BJ (cell line): ENCODE measurements around the gene FIGNL2. TPM values are rescaled to one million over a fixed set of nuclear protein-coding genes. Genes with fewer than 3 reads are reported as not detected.

Experiments used
- CTCF ChIA-PET: fragments of 350-600 bp; formaldehyde crosslinking; extraction: SDS; loops from one replicate; lab custom pipeline; 2021; ENCODE audit warnings: antibody characterized with exemption, inconsistent platforms; lab: Yijun Ruan, JAX
- POLR2A ChIA-PET: fragments of 300-600 bp; sonication (Branson Sonifier 250); formaldehyde crosslinking; extraction: SDS; loops from one replicate; lab custom pipeline; 2021; ENCODE audit warnings: antibody characterized with exemption; lab: Charles Lee
- DNase-seq: peaks from one replicate; pipeline ENCODE4 v3.0.0-alpha.2; 2011; ENCODE audit warnings: low read depth
- H3K27me3 ChIP-seq: 2 replicates; pipeline ENCODE4 v1.6.0; 2011; ENCODE audit warnings: low read length; ENCODE audit not compliant: control insufficient read depth, insufficient read depth
- H3K36me3 ChIP-seq: 2 replicates; pipeline ENCODE4 v1.5.1; 2011; ENCODE audit warnings: low read length; ENCODE audit not compliant: control insufficient read depth, insufficient read depth
- H3K4me3 ChIP-seq: 2 replicates; pipeline ENCODE4 v1.5.1; 2011; ENCODE audit warnings: low read depth, mild to moderate bottlenecking, control low read depth, low read length
- CTCF ChIP-seq: IDR thresholded peaks from 2 replicates; pipeline ENCODE4 v1.5.1; 2011; ENCODE audit warnings: low read depth, mild to moderate bottlenecking, control low read depth, inconsistent platforms, low read length, moderate library complexity; ENCODE audit not compliant: insufficient read depth
- polyA plus RNA-seq: library from polyadenylated mRNA; depleted of rRNA; stranded (reverse); fragments of >200 nt; gene quantifications from 2 replicates; pipeline ENCODE4 v1.2.3, GENCODE V29; 2011; rRNA removed

The FIGNL2 gene
- polyA plus RNA-seq, 1 experiment, result 0.01 TPM

- Histone ChIP-seq H3K4me3 (no peak overlapping the region), H3K36me3 (peaks cover 7% of the 10 kb centered on the region), H3K27me3 (no peaks in the 10 kb centered on the region)
- POLR2A ChIA-PET, result no interaction called here
- CTCF ChIA-PET, result interaction anchor here (1.3 kb wide), 1 partner anchor 10 kb away, joined by 4 read pairs; no protein-coding TSS in a partner anchor
- no peak for TF ChIP-seq CTCF
- no peak for DNase-seq
Observed at GRCh38 chr12:51774933-51775332, 73.6 kb downstream of the FIGNL2 start.

- no peak overlapping the region for H3K4me3 ChIP-seq
- ChIA-PET CTCF (no interaction called here), POLR2A (no interaction called here)
- peak; percentile 56 for DNase-seq
- no peaks in the 10 kb centered on the region for H3K27me3 ChIP-seq
- TF ChIP-seq CTCF, result no peak
- peaks cover 11% of the 10 kb centered on the region for H3K36me3 ChIP-seq
Observed at GRCh38 chr12:51773145-51773869, 75.2 kb downstream of the FIGNL2 start.

- TF ChIP-seq CTCF, result no peak
- ChIA-PET CTCF (interaction anchor here (1.1 kb wide), 1 partner anchor 14 kb away, joined by 4 read pairs; no protein-coding TSS in a partner anchor), POLR2A (no interaction called here)
- DNase-seq, result peak; percentile 24
- Histone ChIP-seq H3K4me3 (no peak overlapping the region), H3K27me3 (no peaks in the 10 kb centered on the region), H3K36me3 (peaks cover 15% of the 10 kb centered on the region)
Observed at GRCh38 chr12:51771008-51771407, 77.5 kb downstream of the FIGNL2 start.

Other genes with a start within 250 kb of the FIGNL2 start
- gene ANKRD33, start 39.4 kb upstream of the FIGNL2 start, polyA plus RNA-seq, result not detected in 2 replicates
- gene ACVRL1, start 58.8 kb upstream of the FIGNL2 start, polyA plus RNA-seq, result 7.8 and 13.1 TPM in 2 replicates
- gene ACVR1B, start 103.0 kb upstream of the FIGNL2 start, polyA plus RNA-seq, result 12.6 and 12.9 TPM in 2 replicates
- gene TAMALIN, start 158.2 kb upstream of the FIGNL2 start, polyA plus RNA-seq, result 0.96 and 1.3 TPM in 2 replicates
- 9.8 and 18.6 TPM in 2 replicates for gene NR4A1, start 202.7 kb upstream of the FIGNL2 start, polyA plus RNA-seq
- gene ATG101, start 221.3 kb upstream of the FIGNL2 start, polyA plus RNA-seq, result 115 and 163 TPM in 2 replicates
- gene SMIM41, start 231.0 kb upstream of the FIGNL2 start, polyA plus RNA-seq, result 0.05 TPM in 1 of 2 replicates, not detected in the other